Fibroblast of skin of right biceps (primary cell): Measurements from ENCODE around the gene TRIM8.
A peak's percentile ranks its signal among the peaks of the same experiment; 100 is the strongest.
"Not testable (repeated sequence)": the region's sequence is repeated elsewhere in the genome, so short reads cannot be mapped to it uniquely, and the experiment has no call there.

Experiments used
- DNase-seq: peaks from one replicate; pipeline ENCODE4 v3.0.0-alpha.2; 2013

TRIM8 gene

DNA sequence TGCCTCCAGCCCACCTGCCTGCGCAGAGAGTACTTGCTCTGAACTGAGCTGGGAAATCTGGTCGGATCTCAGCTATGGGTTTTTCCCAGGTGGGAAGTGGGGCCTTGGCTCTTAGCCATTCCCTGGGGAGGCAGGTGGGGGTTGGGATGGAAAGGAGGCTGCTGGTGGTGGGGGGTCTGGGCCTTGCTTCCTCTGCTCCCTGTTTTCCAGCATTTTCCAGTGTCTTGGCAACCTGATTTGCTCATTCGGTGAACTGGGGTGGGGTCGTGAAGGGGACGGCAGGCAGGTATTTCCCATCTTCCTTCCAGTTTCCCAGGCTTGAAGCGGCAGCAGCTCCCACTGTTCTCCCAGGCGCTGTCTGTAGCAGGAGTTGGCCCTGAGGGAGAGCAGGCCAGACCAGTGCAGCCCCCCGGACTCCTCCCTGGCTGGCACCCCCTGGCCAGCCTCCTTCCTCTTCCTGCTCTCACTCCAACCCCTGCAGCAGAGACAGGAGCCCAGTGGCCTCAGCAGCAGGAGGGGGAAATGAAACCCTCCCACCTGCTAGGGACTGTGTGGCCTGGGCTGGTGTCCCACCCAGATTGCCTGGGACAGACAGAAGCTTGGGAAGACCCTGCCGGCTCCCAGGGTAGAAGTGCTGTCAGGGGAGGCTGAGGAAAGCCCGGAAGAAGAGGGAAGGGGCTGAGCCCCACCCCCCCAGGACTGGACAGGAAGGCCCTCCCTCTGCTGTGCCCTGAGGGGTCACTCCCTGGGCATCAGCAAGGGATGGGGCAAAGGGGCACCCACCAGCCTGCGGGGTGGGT is 6.6 kb downstream of the TRIM8 start:
- no peak for DNase-seq

DNA sequence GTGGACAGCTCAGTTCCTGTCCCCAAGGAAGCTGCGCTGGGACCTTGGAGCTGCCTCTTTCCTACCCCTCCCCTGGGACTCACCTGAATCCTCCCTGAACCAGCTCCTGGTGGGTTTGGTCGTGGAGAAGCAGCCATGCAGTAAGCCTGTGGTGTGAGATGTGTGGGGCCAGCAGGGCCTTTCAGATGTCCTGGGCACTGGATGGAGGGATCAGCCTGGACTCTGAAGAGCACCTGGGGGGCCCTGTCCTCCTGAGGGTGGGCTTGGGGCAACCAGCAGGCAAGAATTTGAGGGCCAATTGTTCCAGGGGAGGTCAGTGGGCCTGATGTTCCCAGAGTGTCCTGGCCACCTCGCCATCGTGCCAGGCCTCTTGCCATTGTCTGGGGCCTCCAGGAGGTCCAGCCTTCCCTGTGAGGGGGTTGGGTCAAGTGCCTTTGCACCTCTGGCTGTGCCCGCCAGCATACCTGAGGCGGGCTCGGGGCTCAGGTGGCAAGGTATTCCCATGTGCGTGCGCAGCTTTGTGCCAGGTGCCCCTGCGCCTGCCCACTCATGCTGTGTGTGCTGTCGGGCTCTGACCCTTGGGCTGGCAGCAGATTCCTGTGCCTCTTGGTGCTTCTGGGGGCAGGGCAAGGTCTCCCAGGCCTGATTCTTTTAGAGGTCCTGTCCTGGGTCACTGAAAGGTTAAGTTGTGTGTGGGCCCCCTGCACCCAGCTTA is 7.3 kb downstream of the TRIM8 start:
- DNase-seq, result no peak

- DNase-seq, result no peak
Observed at GRCh38 chr10:102652170-102652916, 8.1 kb downstream of the TRIM8 start.

- DNase-seq, result no peak
Observed at GRCh38 chr10:102653060-102653459, 8.8 kb downstream of the TRIM8 start.

DNA sequence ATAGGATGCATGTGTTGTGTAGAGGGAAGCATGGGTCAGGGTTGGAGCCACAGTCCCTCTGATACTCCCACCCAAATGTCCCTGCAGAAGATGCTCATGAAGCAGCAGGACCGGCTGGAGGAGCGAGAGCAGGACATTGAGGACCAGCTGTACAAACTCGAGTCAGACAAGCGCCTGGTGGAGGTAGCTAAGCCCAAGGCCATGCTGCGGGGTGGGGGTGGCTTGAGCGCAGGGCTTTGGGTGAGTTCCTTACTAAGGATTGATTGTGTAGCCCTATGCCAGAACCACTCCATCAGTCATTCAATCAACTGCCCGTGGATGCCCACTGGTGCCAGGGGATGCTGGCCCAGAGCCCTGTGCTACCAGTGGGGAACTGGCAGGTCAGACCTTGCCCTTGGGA is 10.3 kb downstream of the TRIM8 start:
- DNase-seq, result no peak

GRCh38 chr10:102654969-102655368 is 10.7 kb downstream of the TRIM8 start:
- no peak for DNase-seq

- no peak for DNase-seq
Observed at GRCh38 chr10:102656026-102656425, 11.7 kb downstream of the TRIM8 start.

- no peak for DNase-seq
Observed at GRCh38 chr10:102656791-102657371, 12.6 kb downstream of the TRIM8 start.

DNA sequence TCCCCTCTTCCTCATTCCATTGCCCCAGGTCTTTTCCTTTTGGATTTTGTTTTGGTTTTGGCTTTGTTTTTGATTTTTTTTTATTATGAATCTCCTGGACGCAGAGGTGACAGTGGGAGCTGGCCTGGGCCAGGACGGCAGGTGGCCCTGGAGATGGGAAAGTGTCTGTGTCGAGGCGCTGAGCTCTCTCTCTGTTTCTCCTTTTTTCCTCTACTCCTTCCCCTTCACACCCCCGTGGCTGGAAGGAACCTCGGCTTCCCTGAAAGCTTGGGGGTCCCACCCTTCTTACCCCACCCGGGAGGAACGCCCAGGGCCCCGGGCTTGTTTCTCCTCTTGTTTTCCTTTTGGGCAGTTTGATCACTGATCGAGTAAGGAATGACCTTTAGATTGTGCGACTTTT is 13.2 kb downstream of the TRIM8 start:
- no peak for DNase-seq

GRCh38 chr10:102657984-102658724 is 13.9 kb downstream of the TRIM8 start:
- no peak for DNase-seq

DNA sequence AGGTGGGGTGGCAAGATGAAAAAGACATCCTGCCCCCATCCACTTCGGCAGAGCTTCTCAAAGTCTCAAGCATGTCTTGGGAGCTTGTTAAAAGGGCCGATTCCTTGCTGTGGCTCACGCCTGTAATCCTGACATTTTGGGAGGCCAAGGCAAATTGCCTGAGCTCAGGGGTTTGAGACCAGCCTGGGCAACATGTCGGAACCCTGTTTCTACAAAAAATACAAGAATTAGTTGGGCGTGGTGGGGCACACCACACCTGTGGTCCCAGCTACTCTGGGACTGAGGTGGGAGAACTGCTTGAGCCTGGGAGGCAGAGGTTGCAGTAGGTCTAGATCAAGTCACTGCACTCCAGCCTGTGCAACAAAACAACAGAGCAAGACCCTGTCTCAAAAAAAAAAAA is 14.5 kb downstream of the TRIM8 start:
- DNase-seq, result no peak

DNA sequence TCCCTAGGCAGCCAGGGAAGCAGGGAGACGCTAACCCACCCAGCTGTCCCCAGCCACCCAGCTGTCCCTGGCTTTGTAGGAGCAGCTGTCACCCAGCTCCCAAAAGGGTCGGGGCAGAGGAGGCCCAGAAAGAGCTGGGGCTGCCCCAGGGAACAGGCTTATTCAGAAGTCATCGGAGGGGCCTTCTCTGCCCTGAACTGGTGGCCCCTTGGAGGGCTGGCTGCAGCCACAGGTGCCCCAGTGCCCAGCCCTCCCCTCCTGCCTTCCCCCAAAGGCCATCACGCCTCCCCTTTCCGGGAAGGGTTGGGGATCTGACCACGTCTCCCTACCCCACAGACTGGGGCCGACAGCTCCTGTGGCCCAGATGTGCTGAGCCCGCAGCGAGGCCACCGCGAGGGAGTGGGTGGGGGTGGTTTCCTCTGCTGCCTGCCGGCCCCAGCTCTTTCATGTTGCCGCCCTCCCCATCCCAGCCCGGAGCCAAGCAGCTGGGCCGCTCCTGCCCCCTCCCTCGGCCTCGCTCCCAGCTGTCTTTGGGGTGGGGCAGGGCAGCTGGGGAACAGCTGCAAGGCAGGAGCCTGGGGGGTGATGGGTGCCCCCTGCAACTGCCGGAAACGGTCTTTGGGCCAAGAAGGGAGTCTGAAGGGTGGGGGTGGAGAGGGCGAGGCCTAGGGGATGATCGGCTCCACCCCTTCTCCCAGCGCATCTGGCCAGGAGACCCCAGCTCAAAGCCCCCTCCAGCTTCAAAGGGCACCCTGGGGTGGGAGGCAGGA is 16.8 kb downstream of the TRIM8 start:
- DNase-seq, result peak; percentile 45

GRCh38 chr10:102661658-102662028 is 17.4 kb downstream of the TRIM8 start:
- DNase-seq, result no peak

DNA sequence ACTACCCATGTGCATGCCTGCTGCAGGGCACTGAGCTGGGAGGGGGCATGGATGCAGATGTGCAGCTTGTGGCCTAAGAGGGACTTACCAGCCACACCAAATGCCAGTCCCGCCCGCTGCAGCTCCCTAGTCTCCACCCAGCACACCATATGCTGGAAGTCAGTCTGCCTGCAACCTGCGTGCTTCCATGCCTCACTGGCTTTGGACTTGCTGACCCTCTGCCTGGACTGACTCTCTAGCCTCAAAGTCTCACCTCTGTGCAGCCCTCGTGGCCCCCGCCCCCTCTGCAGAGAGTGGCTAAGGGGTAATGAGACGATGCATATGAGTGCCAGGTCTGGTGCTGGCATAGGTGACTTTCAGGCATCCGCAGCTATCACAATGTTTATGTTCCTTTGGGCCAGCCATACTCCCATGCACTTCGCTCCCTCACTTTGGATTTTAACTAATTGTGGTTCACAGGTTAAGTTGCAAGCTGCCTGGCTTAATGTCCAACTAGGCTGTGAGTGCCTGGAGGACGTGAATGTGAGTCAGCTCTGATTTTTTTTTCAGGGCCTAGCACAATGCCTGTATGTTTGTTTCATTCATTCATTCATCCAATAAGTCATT is 21.7 kb downstream of the TRIM8 start:
- no peak for DNase-seq

GRCh38 chr10:102667411-102667810 is 23.1 kb downstream of the TRIM8 start:
- DNase-seq, result not testable (repeated sequence)

- DNase-seq, result no peak
Observed at GRCh38 chr10:102668326-102669107, 24.2 kb downstream of the TRIM8 start.

GRCh38 chr10:102669206-102670064 is 25.2 kb downstream of the TRIM8 start:
- peak; percentile 32 for DNase-seq

DNA sequence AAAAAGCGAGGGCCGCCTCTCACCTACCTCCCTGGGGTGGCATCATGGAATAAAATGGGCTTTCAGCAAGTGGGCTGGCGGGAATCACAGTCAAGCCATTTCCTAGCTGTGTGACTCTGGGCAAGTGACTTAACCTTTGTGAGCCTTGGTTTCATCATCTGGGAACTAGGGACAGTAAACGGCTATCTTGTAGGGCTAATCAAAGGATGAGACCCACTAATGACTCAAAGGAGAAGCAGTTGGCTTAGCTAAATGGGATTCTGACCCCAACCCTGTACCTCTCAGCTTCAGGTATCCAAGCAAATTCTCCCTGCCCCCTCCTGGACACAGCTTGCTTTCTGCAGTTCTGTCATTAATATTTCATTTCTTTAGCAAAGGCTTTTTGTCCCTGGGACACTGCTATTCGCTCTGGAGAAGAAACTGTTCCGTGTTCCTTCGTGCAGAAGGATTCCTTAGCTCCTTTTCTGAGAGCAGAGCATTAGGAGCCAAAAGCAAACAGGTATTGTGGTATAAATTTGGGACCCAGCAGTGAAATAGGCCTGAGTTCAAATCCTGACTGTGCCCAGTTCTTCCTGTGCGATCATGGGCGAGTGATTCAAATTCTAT is 25.9 kb downstream of the TRIM8 start:
- no peak for DNase-seq

DNA sequence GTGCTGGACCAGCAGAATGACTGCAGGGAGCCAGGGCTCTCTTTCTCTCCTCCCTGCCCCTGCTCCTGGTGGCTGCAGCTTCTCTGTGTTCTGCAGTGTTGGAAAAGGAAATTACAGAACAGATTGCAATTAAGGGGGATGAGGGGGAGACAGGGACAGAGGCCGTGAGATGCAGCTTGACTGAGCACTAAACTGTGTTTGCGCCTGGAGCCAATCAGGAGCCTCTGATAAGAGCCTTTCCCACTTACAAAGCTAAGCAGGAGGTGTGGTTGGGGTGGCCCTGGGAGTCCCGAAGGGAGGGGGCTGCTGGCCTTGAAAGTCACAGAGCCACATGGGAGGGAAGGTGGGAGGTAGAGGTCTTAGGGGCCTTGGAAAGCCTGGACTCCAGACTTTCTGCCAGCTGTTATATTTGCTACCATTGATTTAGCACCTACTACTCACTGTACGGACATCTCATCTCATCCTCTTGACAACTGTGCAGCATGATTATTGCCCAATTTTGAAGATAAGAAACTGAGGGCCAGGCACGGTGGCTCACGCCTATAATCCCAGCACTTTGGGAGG is 26.7 kb downstream of the TRIM8 start:
- DNase-seq, result no peak
